Fibroblast of mammary gland (primary cell): ENCODE measurements around the gene OPN4.

ENCODE experiments used
- DNase-seq: peaks from one replicate; pipeline ENCODE4 v3.0.0-alpha.2; 2010; ENCODE audit warnings: low read depth
- H3K4me3 ChIP-seq: 2 replicates; pipeline ENCODE4 v1.5.1; 2011; ENCODE audit warnings: low read depth, mild to moderate bottlenecking, low read length, moderate library complexity; ENCODE audit not compliant: control insufficient read depth
- TF ChIP-seq, protein P1 (sequence below): conservative IDR thresholded peaks from 2 replicates; pipeline ENCODE4 v1.5.1; 2011; ENCODE audit warnings: low read depth, low read length, inconsistent platforms; ENCODE audit not compliant: control insufficient read depth, insufficient read depth

OPN4 gene

DNA sequence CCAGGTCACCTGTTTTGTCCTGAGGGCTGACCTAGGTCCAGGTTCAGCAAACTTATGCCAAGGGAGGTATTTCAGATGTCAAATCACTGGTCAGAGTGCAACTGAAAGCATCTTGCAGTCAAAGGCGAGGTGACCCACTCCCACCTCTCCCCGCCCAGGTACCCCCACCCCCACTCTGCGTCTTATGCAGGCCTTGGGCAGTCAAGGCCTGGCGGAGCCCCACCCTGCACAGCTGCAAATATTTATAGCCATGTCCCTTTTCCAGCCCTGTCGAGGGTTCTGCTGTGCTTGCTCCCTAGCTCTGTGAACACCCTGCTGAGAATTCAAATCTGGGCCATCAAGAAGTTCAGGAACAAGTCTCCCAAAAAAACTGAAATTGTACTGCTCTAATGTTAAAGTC lies 61.5 kb downstream of the OPN4 start:
- TF ChIP-seq, protein P1, sequence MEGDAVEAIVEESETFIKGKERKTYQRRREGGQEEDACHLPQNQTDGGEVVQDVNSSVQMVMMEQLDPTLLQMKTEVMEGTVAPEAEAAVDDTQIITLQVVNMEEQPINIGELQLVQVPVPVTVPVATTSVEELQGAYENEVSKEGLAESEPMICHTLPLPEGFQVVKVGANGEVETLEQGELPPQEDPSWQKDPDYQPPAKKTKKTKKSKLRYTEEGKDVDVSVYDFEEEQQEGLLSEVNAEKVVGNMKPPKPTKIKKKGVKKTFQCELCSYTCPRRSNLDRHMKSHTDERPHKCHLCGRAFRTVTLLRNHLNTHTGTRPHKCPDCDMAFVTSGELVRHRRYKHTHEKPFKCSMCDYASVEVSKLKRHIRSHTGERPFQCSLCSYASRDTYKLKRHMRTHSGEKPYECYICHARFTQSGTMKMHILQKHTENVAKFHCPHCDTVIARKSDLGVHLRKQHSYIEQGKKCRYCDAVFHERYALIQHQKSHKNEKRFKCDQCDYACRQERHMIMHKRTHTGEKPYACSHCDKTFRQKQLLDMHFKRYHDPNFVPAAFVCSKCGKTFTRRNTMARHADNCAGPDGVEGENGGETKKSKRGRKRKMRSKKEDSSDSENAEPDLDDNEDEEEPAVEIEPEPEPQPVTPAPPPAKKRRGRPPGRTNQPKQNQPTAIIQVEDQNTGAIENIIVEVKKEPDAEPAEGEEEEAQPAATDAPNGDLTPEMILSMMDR, result no peak
- DNase-seq, result no peak
- H3K4me3 ChIP-seq, result no peak overlapping the region
